SK-N-SH (cell line): ENCODE data around the gene IFI6.

Experiments used
- FOXM1 ChIP-seq: IDR thresholded peaks from 2 replicates; pipeline ENCODE4 v1.4.0; 2012; ENCODE audit warnings: low read depth, mild to moderate bottlenecking
- GATA2 ChIP-seq: sonication (generic); formaldehyde crosslinking; IDR thresholded peaks from 2 replicates; pipeline ENCODE4 v1.5.0; 2020; ENCODE audit warnings: mild to moderate bottlenecking, missing genetic modification reagents
- NRF1 ChIP-seq: IDR thresholded peaks from 2 replicates; pipeline ENCODE4 v1.6.1; 2012; ENCODE audit warnings: low read depth, mild to moderate bottlenecking, low read length
- POLR2AphosphoS5 ChIP-seq: IDR thresholded peaks from 2 replicates; pipeline ENCODE4 v1.6.1; 2012; ENCODE audit warnings: low read depth, low read length
- TAF1 ChIP-seq: IDR thresholded peaks from 2 replicates; pipeline ENCODE4 v1.6.1; 2012; ENCODE audit warnings: low read depth, mild to moderate bottlenecking, low read length, moderate library complexity, borderline replicate concordance
- TF ChIP-seq, protein P1 (sequence below): fragments of 200-600 bp; sonication (generic); IDR thresholded peaks from 2 replicates; pipeline ENCODE4 v1.6.1; 2017; ENCODE audit warnings: antibody characterized with exemption, mild to moderate bottlenecking, moderate library complexity

DNA sequence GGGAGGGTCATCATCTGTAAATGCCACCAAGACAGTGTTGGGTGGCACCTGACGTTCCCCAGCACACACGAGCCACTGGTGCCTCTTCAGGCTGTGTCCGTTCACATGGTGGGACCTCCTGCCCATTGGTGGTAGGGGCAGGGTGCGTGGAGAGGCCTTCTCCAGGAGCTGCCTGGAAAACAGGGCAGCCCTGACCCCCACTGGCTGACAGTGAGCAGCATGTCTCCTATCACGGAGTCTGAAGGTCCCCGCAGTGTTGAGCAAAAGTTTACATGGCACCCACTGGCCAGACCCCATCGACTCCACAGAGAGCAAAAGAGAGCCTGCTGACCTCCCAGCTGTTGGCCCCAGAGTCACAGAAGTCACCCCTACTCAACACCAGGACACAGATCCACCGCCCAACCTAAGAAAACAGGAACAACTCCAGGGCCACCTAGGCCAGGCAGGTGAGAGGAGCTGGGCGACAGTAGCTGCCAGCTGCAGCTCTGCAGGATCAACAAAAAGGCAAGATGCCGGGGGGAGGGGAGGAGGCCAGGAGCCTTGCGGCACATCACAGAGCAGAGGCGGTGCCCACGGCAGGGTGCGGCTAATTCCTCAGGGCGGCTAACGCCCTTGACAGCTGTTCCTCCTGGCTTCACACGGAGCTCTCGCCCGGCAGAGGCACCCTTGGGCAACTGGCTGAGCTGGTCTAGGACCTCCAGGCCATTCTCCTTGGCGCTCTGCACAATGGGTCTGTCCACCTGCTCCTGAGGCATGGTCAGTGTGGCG is 14.4 kb upstream of the IFI6 start:
- TF ChIP-seq POLR2AphosphoS5 (no peak), GATA2 (CRISPR knock-in tag) (no peak), FOXM1 (no peak), TAF1 (no peak), NRF1 (no peak)
- TF ChIP-seq, protein P1, sequence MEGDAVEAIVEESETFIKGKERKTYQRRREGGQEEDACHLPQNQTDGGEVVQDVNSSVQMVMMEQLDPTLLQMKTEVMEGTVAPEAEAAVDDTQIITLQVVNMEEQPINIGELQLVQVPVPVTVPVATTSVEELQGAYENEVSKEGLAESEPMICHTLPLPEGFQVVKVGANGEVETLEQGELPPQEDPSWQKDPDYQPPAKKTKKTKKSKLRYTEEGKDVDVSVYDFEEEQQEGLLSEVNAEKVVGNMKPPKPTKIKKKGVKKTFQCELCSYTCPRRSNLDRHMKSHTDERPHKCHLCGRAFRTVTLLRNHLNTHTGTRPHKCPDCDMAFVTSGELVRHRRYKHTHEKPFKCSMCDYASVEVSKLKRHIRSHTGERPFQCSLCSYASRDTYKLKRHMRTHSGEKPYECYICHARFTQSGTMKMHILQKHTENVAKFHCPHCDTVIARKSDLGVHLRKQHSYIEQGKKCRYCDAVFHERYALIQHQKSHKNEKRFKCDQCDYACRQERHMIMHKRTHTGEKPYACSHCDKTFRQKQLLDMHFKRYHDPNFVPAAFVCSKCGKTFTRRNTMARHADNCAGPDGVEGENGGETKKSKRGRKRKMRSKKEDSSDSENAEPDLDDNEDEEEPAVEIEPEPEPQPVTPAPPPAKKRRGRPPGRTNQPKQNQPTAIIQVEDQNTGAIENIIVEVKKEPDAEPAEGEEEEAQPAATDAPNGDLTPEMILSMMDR = no peak
